Measurements from ENCODE around the gene CCNB3. TPM values are rescaled to one million over a fixed set of nuclear protein-coding genes. Genes with fewer than 3 reads are reported as not detected.

The CCNB3 gene
- 1 to 10 TPM in 1 of 2 donors, under 1 TPM in 1; 0.24 to 1.9 TPM for total RNA-seq

- ATAC-seq (replicated peaks), result peak; percentile 98
- H3K27me3 Mint-ChIP-seq, result peaks cover 3% of the 10 kb centered on the region
- H3K9me3 Mint-ChIP-seq, result no peaks in the 10 kb centered on the region
- H3K36me3 Mint-ChIP-seq (ENCODE audit: low read depth), result no peaks in the 10 kb centered on the region
- H3K4me1 Mint-ChIP-seq, result peaks cover 4% of the 10 kb centered on the region
- H3K4me3 Mint-ChIP-seq, result peak within 1 kb of the TSS; percentile 83
- peak within 1 kb of the TSS; percentile 95 for H3K27ac Mint-ChIP-seq
Measured at GRCh38 chrX:50204364-50204899, at the start of gene CCNB3. TSS of gene CCNB3 (plus strand) at chrX:50204765. CDS start at chrX:50285164, 80,399 bp downstream.

- Mint-ChIP-seq H3K27ac (no peak overlapping the region), H3K4me3 (no peak overlapping the region), H3K36me3 (ENCODE audit: low read depth) (no peaks in the 10 kb centered on the region), H3K27me3 (no peaks in the 10 kb centered on the region), H3K4me1 (no peaks in the 10 kb centered on the region), H3K9me3 (no peaks in the 10 kb centered on the region)
- ATAC-seq (replicated peaks), result no peak
Measured at GRCh38 chrX:50157545-50158135, 46.9 kb upstream of the CCNB3 start.

- no peak for ATAC-seq (replicated peaks)
- no peaks in the 10 kb centered on the region for H3K4me1 Mint-ChIP-seq
- no peaks in the 10 kb centered on the region for H3K36me3 Mint-ChIP-seq (ENCODE audit: low read depth)
- H3K27ac Mint-ChIP-seq, result no peak overlapping the region
- no peaks in the 10 kb centered on the region for H3K27me3 Mint-ChIP-seq
- H3K9me3 Mint-ChIP-seq, result no peaks in the 10 kb centered on the region
- no peak overlapping the region for H3K4me3 Mint-ChIP-seq
Measured at GRCh38 chrX:50158593-50158992, 46.0 kb upstream of the CCNB3 start.

- Mint-ChIP-seq H3K27me3 (no peaks in the 10 kb centered on the region), H3K4me1 (no peaks in the 10 kb centered on the region), H3K36me3 (ENCODE audit: low read depth) (no peaks in the 10 kb centered on the region), H3K27ac (no peak overlapping the region), H3K4me3 (no peak overlapping the region), H3K9me3 (no peaks in the 10 kb centered on the region)
- ATAC-seq (replicated peaks), result peak; percentile 78
Measured at GRCh38 chrX:50161127-50161526, 43.4 kb upstream of the CCNB3 start.

GRCh38 chrX:50165727-50166126 lies 38.8 kb upstream of the CCNB3 start:
- no peaks in the 10 kb centered on the region for H3K9me3 Mint-ChIP-seq
- H3K36me3 Mint-ChIP-seq (ENCODE audit: low read depth), result no peaks in the 10 kb centered on the region
- H3K4me1 Mint-ChIP-seq, result no peaks in the 10 kb centered on the region
- ATAC-seq (replicated peaks), result no peak
- H3K27me3 Mint-ChIP-seq, result no peaks in the 10 kb centered on the region
- no peak overlapping the region for H3K4me3 Mint-ChIP-seq
- H3K27ac Mint-ChIP-seq, result no peak overlapping the region

- Mint-ChIP-seq H3K9me3 (no peaks in the 10 kb centered on the region), H3K27ac (no peak overlapping the region), H3K4me1 (no peaks in the 10 kb centered on the region), H3K4me3 (no peak overlapping the region), H3K36me3 (ENCODE audit: low read depth) (no peaks in the 10 kb centered on the region), H3K27me3 (peaks cover 4% of the 10 kb centered on the region)
- ATAC-seq (replicated peaks), result no peak
Measured at GRCh38 chrX:50167366-50167765, 37.2 kb upstream of the CCNB3 start.

- no peaks in the 10 kb centered on the region for H3K9me3 Mint-ChIP-seq
- no peaks in the 10 kb centered on the region for H3K36me3 Mint-ChIP-seq (ENCODE audit: low read depth)
- H3K27ac Mint-ChIP-seq, result peak overlapping the region; percentile 47
- peak; percentile 78 for ATAC-seq (replicated peaks)
- H3K4me1 Mint-ChIP-seq, result no peaks in the 10 kb centered on the region
- peaks cover 6% of the 10 kb centered on the region for H3K27me3 Mint-ChIP-seq
- peak overlapping the region; percentile 27 for H3K4me3 Mint-ChIP-seq
Measured at GRCh38 chrX:50168241-50168687, 36.3 kb upstream of the CCNB3 start.

GRCh38 chrX:50169717-50170116 lies 34.8 kb upstream of the CCNB3 start:
- H3K4me3 Mint-ChIP-seq, result no peak overlapping the region
- no peak for ATAC-seq (replicated peaks)
- H3K27me3 Mint-ChIP-seq, result peaks cover 9% of the 10 kb centered on the region
- no peaks in the 10 kb centered on the region for H3K36me3 Mint-ChIP-seq (ENCODE audit: low read depth)
- H3K4me1 Mint-ChIP-seq, result no peaks in the 10 kb centered on the region
- H3K27ac Mint-ChIP-seq, result no peak overlapping the region
- no peaks in the 10 kb centered on the region for H3K9me3 Mint-ChIP-seq

GRCh38 chrX:50180073-50180940 lies 24.3 kb upstream of the CCNB3 start:
- Mint-ChIP-seq H3K27me3 (no peaks in the 10 kb centered on the region), H3K27ac (no peak overlapping the region), H3K4me1 (no peaks in the 10 kb centered on the region), H3K4me3 (no peak overlapping the region), H3K36me3 (ENCODE audit: low read depth) (no peaks in the 10 kb centered on the region), H3K9me3 (no peaks in the 10 kb centered on the region)
- ATAC-seq (replicated peaks), result no peak

- H3K27ac Mint-ChIP-seq, result no peak overlapping the region
- H3K4me1 Mint-ChIP-seq, result no peaks in the 10 kb centered on the region
- H3K36me3 Mint-ChIP-seq (ENCODE audit: low read depth), result no peaks in the 10 kb centered on the region
- no peak overlapping the region for H3K4me3 Mint-ChIP-seq
- H3K9me3 Mint-ChIP-seq, result no peaks in the 10 kb centered on the region
- no peaks in the 10 kb centered on the region for H3K27me3 Mint-ChIP-seq
- ATAC-seq (replicated peaks), result no peak
Measured at GRCh38 chrX:50183891-50184290, 20.7 kb upstream of the CCNB3 start.

- H3K9me3 Mint-ChIP-seq, result no peaks in the 10 kb centered on the region
- peaks cover 3% of the 10 kb centered on the region for H3K27me3 Mint-ChIP-seq
- no peak overlapping the region for H3K27ac Mint-ChIP-seq
- H3K36me3 Mint-ChIP-seq (ENCODE audit: low read depth), result no peaks in the 10 kb centered on the region
- H3K4me3 Mint-ChIP-seq, result no peak overlapping the region
- no peaks in the 10 kb centered on the region for H3K4me1 Mint-ChIP-seq
- no peak for ATAC-seq (replicated peaks)
Measured at GRCh38 chrX:50188859-50189600, 15.5 kb upstream of the CCNB3 start.

GRCh38 chrX:50198348-50198747 lies 6.2 kb upstream of the CCNB3 start:
- Mint-ChIP-seq H3K27ac (no peak overlapping the region), H3K4me1 (no peaks in the 10 kb centered on the region), H3K9me3 (no peaks in the 10 kb centered on the region), H3K36me3 (ENCODE audit: low read depth) (no peaks in the 10 kb centered on the region), H3K4me3 (no peak overlapping the region), H3K27me3 (peaks cover 14% of the 10 kb centered on the region)
- no peak for ATAC-seq (replicated peaks)

- no peaks in the 10 kb centered on the region for H3K36me3 Mint-ChIP-seq (ENCODE audit: low read depth)
- no peak within 1 kb of the TSS for H3K4me3 Mint-ChIP-seq
- H3K27ac Mint-ChIP-seq, result no peak within 1 kb of the TSS
- H3K4me1 Mint-ChIP-seq, result peaks cover 4% of the 10 kb centered on the region
- no peak for ATAC-seq (replicated peaks)
- H3K27me3 Mint-ChIP-seq, result peaks cover 11% of the 10 kb centered on the region
- no peaks in the 10 kb centered on the region for H3K9me3 Mint-ChIP-seq
Measured at GRCh38 chrX:50200907-50201306, 3.7 kb upstream of the CCNB3 start, which contains the start of gene AKAP4. TSS of gene AKAP4 (minus strand) at chrX:50201007. CDS start at chrX:50200889, 118 bp downstream.

- no peak overlapping the region for H3K27ac Mint-ChIP-seq
- H3K4me3 Mint-ChIP-seq, result no peak overlapping the region
- H3K4me1 Mint-ChIP-seq, result peaks cover 4% of the 10 kb centered on the region
- no peaks in the 10 kb centered on the region for H3K36me3 Mint-ChIP-seq (ENCODE audit: low read depth)
- no peaks in the 10 kb centered on the region for H3K9me3 Mint-ChIP-seq
- H3K27me3 Mint-ChIP-seq, result peaks cover 11% of the 10 kb centered on the region
- ATAC-seq (replicated peaks), result no peak
Measured at GRCh38 chrX:50202539-50202938, 2.0 kb upstream of the CCNB3 start.
